Measurements from ENCODE around the gene MDM4. TPM values are rescaled to one million over a fixed set of nuclear protein-coding genes. Genes with fewer than 3 reads are reported as not detected.

Gene MDM4
- total and polyA plus RNA-seq, 2 donors (not counting 3 experiments of a cell fraction or from before 2014, with no cell fraction given): 11.7 to 67.0 TPM

DNA sequence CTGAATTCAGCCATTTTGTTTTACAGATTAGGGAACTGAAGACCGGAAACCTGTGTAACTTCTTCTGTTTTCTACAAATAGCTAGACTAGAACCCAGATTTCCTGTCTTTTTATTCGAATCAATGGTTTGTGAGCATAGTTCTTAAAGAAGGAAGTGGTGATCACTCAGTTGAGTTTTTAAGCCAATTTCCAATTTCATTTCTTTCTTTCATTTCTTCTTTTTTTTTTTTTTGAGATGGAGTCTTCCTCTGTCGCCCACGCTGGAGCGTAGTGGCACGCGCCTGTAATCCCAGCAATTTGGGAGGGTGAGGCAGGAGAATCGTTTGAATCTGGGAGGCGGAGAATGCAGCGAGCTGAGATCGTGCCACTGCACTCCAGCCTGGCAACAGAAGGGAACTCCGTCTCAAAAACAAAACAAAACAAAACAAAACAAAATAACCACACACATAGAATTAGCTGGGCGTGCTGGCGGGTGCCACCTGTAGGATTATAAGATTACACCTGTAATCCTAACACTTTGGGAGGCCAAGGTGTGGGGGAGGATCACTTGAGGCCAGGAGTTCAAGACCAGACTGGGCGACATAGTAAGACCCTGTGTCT, 3.0 kb upstream of the MDM4 start:
- Histone ChIP-seq H3K79me2 (ENCODE audit: control insufficient read depth, insufficient read depth, low read length) (peaks cover 19% of the 10 kb centered on the region), H3K4me3 (replicated peaks in 1 of 3; ENCODE audit: insufficient read depth in 1 of 3, low read depth in 1 of 3, low read length in 3 of 3) (no peak overlapping the region), H4K20me1 (replicated peaks; ENCODE audit: control insufficient read depth, extremely low read depth, insufficient read depth, low read length) (no peaks in the 10 kb centered on the region), H3K4me2 (ENCODE audit: insufficient read depth, low read length) (no peak overlapping the region), H3K9me1 (replicated peaks; ENCODE audit: control insufficient read depth, extremely low read depth, insufficient read depth, low read length) (no peaks in the 10 kb centered on the region), H3K27me3 (ENCODE audit: control insufficient read depth in 2 of 2, insufficient read depth in 2 of 2, low read length in 2 of 2) (no peaks in the 10 kb centered on the region), H3K9me3 (replicated peaks; ENCODE audit: control insufficient read depth, insufficient read depth, low read length) (no peaks in the 10 kb centered on the region), H3K36me3 (ENCODE audit: control insufficient read depth in 2 of 2, extremely low read depth in 1 of 2, insufficient read depth in 2 of 2, low read length in 2 of 2) (no peaks in the 10 kb centered on the region), H3K9ac (replicated peaks; ENCODE audit: extremely low read depth, insufficient read depth, low read length) (no peak overlapping the region), H3K4me1 (ENCODE audit: control insufficient read depth, extremely low read depth, insufficient read depth, low read length) (peaks cover 8% of the 10 kb centered on the region), H2AFZ (ENCODE audit: low read depth, low read length) (no peak overlapping the region), H3K27ac (ENCODE audit: insufficient read depth, low read depth, low read length) (no peak overlapping the region)
- ChIA-PET POLR2A (no interaction called here), CTCF (interaction anchor here (0.6 kb wide), 1 partner anchor 630 kb away, joined by 3 read pairs; no protein-coding TSS in a partner anchor)
- dilution Hi-C loops (cut with MboI; ENCODE audit: extremely low pct_ligation_motif_present, low sequenced_read_pairs) (no loop called here), intact Hi-C loops (cut with micrococcal nuclease) (no loop called here)
- BruUV-seq (replicated peaks): no TSS peak
- TF ChIP-seq MYC (IDR thresholded peaks at IDR 0.05; ENCODE audit: low read depth, low read length): no peak
- no peak for TF ChIP-seq POLR2AphosphoS5 (IDR thresholded peaks at IDR 0.05; ENCODE audit: insufficient read depth, low read depth, low read length)
- no peak for TF ChIP-seq FOS (IDR thresholded peaks at IDR 0.05; ENCODE audit: borderline replicate concordance, insufficient read depth, low read length)
- TF ChIP-seq, protein P1, sequence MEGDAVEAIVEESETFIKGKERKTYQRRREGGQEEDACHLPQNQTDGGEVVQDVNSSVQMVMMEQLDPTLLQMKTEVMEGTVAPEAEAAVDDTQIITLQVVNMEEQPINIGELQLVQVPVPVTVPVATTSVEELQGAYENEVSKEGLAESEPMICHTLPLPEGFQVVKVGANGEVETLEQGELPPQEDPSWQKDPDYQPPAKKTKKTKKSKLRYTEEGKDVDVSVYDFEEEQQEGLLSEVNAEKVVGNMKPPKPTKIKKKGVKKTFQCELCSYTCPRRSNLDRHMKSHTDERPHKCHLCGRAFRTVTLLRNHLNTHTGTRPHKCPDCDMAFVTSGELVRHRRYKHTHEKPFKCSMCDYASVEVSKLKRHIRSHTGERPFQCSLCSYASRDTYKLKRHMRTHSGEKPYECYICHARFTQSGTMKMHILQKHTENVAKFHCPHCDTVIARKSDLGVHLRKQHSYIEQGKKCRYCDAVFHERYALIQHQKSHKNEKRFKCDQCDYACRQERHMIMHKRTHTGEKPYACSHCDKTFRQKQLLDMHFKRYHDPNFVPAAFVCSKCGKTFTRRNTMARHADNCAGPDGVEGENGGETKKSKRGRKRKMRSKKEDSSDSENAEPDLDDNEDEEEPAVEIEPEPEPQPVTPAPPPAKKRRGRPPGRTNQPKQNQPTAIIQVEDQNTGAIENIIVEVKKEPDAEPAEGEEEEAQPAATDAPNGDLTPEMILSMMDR (IDR thresholded peaks at IDR 0.05; ENCODE audit: extremely low read depth in 1 of 2, insufficient read depth in 1 of 2, low read depth in 1 of 2, low read length in 2 of 2): no peak
- TF ChIP-seq EZH2 (IDR thresholded peaks at IDR 0.05; ENCODE audit: borderline replicate concordance, low read depth, low read length, severe bottlenecking): no peak
- TF ChIP-seq, protein P2, sequence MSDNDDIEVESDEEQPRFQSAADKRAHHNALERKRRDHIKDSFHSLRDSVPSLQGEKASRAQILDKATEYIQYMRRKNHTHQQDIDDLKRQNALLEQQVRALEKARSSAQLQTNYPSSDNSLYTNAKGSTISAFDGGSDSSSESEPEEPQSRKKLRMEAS (IDR thresholded peaks at IDR 0.05; ENCODE audit: insufficient read depth, insufficient read length): no peak
- TF ChIP-seq JUN (IDR thresholded peaks at IDR 0.05; ENCODE audit: borderline replicate concordance, insufficient read depth, insufficient read length, low read depth): no peak
- DNase-seq (ENCODE audit: low read depth, low spot score): no peak
- FAIRE-seq: no peak

Measured in endothelial cell of umbilical vein (primary cell).